ENCODE results near the gene CCL3.
"Not testable (repeated sequence)": the region's sequence is repeated elsewhere in the genome, so short reads cannot be mapped to it uniquely, and the experiment has no call there.

The CCL3 gene

GRCh38 chr17:36114971-36115648 lies 25.2 kb upstream of the CCL3 start:
- ATAC-seq: not testable (repeated sequence)

GRCh38 chr17:36113131-36113530 lies 23.2 kb upstream of the CCL3 start:
- not testable (repeated sequence) for ATAC-seq

- TF ChIP-seq ZNF8 (CRISPR knock-in tag; IDR thresholded peaks at IDR 0.05) (no peak), RARB (CRISPR knock-in tag; IDR thresholded peaks at IDR 0.05) (no peak), TOX (CRISPR knock-in tag; IDR thresholded peaks at IDR 0.05; ENCODE audit: borderline replicate concordance) (no peak), ZNF565 (CRISPR knock-in tag; conservative IDR thresholded peaks at IDR 0.05; ENCODE audit: low read depth) (no peak), OSR1 (CRISPR knock-in tag; IDR thresholded peaks at IDR 0.05) (no peak), PATZ1 (CRISPR knock-in tag; IDR thresholded peaks at IDR 0.05; ENCODE audit: borderline replicate concordance) (no peak), ARNTL (CRISPR knock-in tag; IDR thresholded peaks at IDR 0.05; ENCODE audit: borderline replicate concordance, low read depth) (no peak), CSDC2 (CRISPR knock-in tag; IDR thresholded peaks at IDR 0.05) (no peak), SNAI2 (CRISPR knock-in tag; IDR thresholded peaks at IDR 0.05) (no peak), ZFP30 (CRISPR knock-in tag; IDR thresholded peaks at IDR 0.05) (no peak), TCF4 (CRISPR knock-in tag; IDR thresholded peaks at IDR 0.05; ENCODE audit: borderline replicate concordance) (no peak), ESRRG (CRISPR knock-in tag; IDR thresholded peaks at IDR 0.05) (no peak), PPARA (CRISPR knock-in tag; IDR thresholded peaks at IDR 0.05; ENCODE audit: borderline replicate concordance) (no peak)
These were observed 22.6 kb upstream of the CCL3 start for GRCh38 chr17:36112572-36112971.

GRCh38 chr17:36111068-36111490 lies 21.1 kb upstream of the CCL3 start:
- no peak for TF ChIP-seq POU6F1 (CRISPR knock-in tag; IDR thresholded peaks at IDR 0.05; ENCODE audit: borderline replicate concordance, low read depth)
- no peak for TF ChIP-seq OSR1 (CRISPR knock-in tag; IDR thresholded peaks at IDR 0.05)
- TF ChIP-seq ARNTL (CRISPR knock-in tag; IDR thresholded peaks at IDR 0.05; ENCODE audit: borderline replicate concordance, low read depth): no peak
- TF ChIP-seq RARB (CRISPR knock-in tag; IDR thresholded peaks at IDR 0.05): no peak
- no peak for ATAC-seq

More at GRCh38 chr17:36112572-36112971, 22.6 kb upstream of the CCL3 start:
- no peak for ATAC-seq

- not testable (repeated sequence) for ATAC-seq
These were observed 18.3 kb upstream of the CCL3 start for GRCh38 chr17:36108265-36108664.

GRCh38 chr17:36107660-36108059 lies 17.7 kb upstream of the CCL3 start:
- no peak for TF ChIP-seq CSRNP3 (CRISPR knock-in tag; IDR thresholded peaks at IDR 0.05)
- TF ChIP-seq RARB (CRISPR knock-in tag; IDR thresholded peaks at IDR 0.05): no peak
- TF ChIP-seq GLIS3 (CRISPR knock-in tag; IDR thresholded peaks at IDR 0.05): no peak
- no peak for TF ChIP-seq ARNTL (CRISPR knock-in tag; IDR thresholded peaks at IDR 0.05; ENCODE audit: borderline replicate concordance, low read depth)
- TF ChIP-seq TOX (CRISPR knock-in tag; IDR thresholded peaks at IDR 0.05; ENCODE audit: borderline replicate concordance): no peak
- no peak for ATAC-seq

GRCh38 chr17:36106493-36106835 lies 16.5 kb upstream of the CCL3 start:
- TF ChIP-seq TCF4 (CRISPR knock-in tag; IDR thresholded peaks at IDR 0.05; ENCODE audit: borderline replicate concordance) (no peak), ZFP3 (CRISPR knock-in tag; IDR thresholded peaks at IDR 0.05) (no peak), RARB (CRISPR knock-in tag; IDR thresholded peaks at IDR 0.05) (no peak), POU6F1 (CRISPR knock-in tag; IDR thresholded peaks at IDR 0.05; ENCODE audit: borderline replicate concordance, low read depth) (no peak), ZC3H10 (CRISPR knock-in tag; IDR thresholded peaks at IDR 0.05) (no peak), TOX (CRISPR knock-in tag; IDR thresholded peaks at IDR 0.05; ENCODE audit: borderline replicate concordance) (no peak), ZFP30 (CRISPR knock-in tag; IDR thresholded peaks at IDR 0.05) (no peak), ZNF8 (CRISPR knock-in tag; IDR thresholded peaks at IDR 0.05) (no peak), CSRNP3 (CRISPR knock-in tag; IDR thresholded peaks at IDR 0.05) (no peak)
- ATAC-seq: no peak
